HG03108 (cell line): ENCODE measurements around the gene CPNE7.

Experiments
- ATAC-seq: cut with Tn5 transposase; IDR thresholded peaks from one replicate; pipeline ENCODE4 v1.9.1; 2021; ENCODE audit warnings: moderate library complexity; ENCODE audit not compliant: unreplicated experiment

Gene CPNE7

GRCh38 chr16:89602273-89602951, 26.9 kb downstream of the CPNE7 start:
- ATAC-seq, result no peak

- no peak for ATAC-seq
Observed at GRCh38 chr16:89602952-89603590, 27.5 kb downstream of the CPNE7 start.

DNA sequence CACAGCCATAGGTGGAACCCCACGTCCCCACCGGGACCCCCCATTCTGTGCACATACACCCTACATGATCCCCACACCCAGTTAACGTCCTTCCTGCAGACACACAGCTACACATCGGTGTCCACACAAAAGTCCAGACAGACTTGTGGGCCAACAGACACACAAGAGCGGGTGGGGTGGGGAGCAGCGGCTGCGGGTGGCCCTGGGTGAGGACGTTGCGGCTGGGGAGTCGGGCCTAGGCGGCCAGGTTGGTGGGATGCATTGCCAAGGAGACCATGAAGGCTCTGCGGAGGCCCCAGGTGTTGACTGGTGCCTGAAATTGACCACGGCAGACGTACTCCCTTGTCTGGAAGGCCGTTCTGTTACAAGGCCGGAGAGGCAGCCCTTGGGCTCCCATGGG, 29.2 kb downstream of the CPNE7 start:
- ATAC-seq, result no peak

GRCh38 chr16:89605186-89605970, 29.8 kb downstream of the CPNE7 start:
- ATAC-seq, result no peak

GRCh38 chr16:89606006-89606405, 30.4 kb downstream of the CPNE7 start:
- ATAC-seq, result no peak

GRCh38 chr16:89607453-89607852, 31.9 kb downstream of the CPNE7 start:
- no peak for ATAC-seq

- no peak for ATAC-seq
Observed at GRCh38 chr16:89607937-89608740, 32.6 kb downstream of the CPNE7 start.

- no peak for ATAC-seq
Observed at GRCh38 chr16:89610108-89610453, 34.5 kb downstream of the CPNE7 start.

DNA sequence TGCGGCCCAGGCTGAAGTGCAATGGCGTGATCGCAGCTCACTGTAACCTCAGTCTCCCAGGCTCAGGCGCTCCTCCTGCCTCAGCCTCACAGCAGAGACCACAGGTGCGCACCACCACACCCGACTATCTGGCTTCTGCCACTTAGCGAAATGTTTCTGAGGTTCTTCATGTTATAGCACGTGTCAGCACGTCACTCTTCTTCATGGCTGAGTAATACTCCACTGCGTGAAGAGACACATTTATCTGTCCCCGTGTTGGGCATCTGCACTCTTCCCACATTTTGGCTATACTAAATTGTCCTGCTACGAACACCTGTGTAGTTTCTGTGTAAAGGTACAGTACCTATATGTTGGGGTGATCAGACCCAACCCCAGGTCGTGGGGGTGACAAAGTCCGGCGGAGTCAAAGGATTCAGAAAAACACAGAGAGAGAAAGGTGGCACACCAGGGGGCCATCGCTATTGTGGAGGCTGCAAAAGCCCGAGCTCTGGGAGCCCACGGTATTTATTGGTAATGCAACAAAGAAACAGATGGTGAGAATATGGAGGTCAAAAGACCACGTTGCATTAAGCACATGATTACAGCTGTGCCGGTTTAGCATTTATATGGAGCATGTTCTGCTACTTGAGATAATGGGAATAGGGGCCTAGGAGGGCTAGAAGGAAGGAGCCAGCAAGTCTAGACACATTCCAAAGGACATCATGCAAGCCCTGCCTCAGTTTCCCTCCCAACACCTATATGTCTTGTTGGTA, 37.0 kb downstream of the CPNE7 start:
- ATAC-seq, result no peak

- ATAC-seq, result no peak
Observed at GRCh38 chr16:89613231-89613953, 37.8 kb downstream of the CPNE7 start, which contains the start of gene DPEP1. Gene DPEP1 (plus strand): TSS chr16:89613642. CDS start chr16:89630411, 16,769 bp downstream.

DNA sequence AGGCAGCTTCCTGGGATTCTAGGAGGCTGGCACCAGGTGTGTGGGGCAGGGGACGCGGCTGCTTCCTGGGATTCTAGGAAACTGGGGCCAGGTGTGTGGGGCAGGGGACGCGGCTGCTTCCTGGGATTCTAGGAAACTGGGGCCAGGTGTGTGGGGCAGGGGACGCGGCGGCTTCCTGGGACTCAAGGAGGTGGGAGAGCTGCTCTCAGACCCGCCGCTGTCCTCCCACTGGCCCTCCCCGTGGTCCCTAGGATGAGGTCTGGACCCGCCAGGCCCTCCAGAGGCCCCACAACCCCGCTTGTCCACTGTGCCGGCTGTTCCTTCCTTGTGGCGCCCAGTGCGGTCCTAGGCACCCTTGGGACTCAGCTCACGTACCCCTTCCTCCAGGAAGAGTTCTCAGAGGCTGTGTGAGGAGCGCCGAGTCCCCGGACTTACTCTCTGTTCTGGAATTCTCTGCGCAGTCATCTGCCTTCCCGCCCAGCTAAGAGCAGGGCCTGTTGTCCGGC, 38.4 kb downstream of the CPNE7 start:
- ATAC-seq, result no peak

DNA sequence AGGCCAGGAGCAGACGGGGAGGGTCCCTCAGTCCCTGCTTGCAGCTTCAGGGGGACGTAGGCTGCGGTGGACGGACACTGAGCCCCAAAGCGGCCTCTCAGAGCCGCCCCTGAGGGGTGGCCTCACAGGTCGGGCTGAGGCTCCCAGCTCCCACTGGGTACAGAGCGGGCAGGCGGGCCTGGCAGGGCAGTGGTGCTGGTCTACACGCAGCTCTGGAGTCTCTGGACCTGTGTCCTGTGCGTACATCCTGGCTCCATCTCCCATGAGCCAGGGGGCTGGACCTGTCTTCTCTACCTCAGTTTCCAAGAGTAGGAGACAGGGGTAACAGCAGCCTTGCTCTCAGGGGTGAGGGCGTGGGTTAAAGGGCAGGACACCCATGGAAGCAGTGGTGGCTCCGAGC, 39.6 kb downstream of the CPNE7 start:
- no peak for ATAC-seq

- no peak for ATAC-seq
Observed at GRCh38 chr16:89615596-89616090, 40.1 kb downstream of the CPNE7 start.

DNA sequence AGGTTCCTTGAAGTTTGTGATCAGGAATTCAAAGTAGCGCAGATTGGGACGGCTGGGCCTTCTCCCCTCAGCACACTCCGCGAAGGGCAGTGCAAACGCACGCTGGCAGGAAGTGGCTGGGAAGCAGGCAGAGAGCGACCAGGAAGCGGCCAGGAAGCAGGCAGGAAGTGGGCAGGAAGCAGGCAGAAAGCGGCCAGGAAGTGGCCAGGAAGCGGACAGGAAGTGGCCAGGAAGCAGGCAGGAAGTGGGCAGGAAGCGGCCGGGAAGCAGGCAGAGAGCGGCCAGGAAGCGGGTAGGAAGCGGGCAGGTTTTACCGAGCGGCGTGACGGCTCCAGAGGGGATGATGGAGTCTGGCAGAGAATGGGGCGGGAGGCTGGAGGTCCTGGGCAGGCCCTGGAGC, 41.1 kb downstream of the CPNE7 start:
- ATAC-seq, result no peak

DNA sequence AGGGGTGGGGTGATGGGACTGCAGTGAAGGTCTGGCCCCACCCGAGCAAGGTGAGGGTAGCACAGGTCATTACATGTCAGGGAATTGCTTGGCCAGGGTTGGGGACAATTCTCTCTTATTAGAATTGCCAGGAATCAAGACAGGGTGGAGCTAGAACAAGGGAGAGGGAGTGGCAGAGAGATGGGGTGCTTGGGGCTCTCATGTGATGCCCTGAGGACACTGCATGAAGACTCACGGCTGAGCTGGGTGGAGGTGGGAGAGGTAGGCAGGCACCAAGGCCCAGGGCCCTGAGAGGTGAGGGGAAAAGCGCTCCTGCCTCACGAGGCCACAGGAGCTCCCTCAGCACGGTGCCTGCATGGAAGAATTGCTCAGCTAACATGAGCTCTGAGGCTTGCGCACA, 41.5 kb downstream of the CPNE7 start:
- no peak for ATAC-seq

GRCh38 chr16:89618109-89618998, 42.8 kb downstream of the CPNE7 start:
- no peak for ATAC-seq

DNA sequence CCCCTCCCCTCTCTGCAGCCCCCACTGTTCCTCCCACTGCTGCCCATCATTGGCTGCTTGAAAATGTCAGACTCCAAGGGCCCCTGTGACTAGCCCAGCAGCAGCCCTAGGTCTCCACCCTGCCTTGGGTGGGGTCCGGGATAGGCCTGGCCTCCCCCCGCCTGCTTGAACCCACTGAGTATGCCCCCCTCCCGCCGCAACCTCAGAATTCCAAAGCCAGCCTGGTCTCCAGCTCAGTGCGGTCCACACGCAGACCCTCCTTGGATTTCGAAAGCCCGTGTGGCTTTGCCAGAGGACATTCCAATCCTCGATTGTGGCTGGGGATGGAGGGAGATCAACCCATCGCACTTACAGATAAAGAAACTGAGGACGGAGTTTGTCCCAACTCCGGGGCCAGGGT, 44.3 kb downstream of the CPNE7 start:
- ATAC-seq, result no peak

- ATAC-seq, result no peak
Observed at GRCh38 chr16:89620406-89620841, 44.9 kb downstream of the CPNE7 start.
